WTC11 (cell line): ENCODE results near the gene DTD1.

Experiments used
- ZNF219 ChIP-seq: sonication (generic); formaldehyde crosslinking; IDR thresholded peaks from 2 replicates; pipeline ENCODE4 v1.8.0; 2023; ENCODE audit warnings: missing genetic modification reagents, mild to moderate bottlenecking, borderline replicate concordance
- ZNF281 ChIP-seq: sonication (generic); formaldehyde crosslinking; IDR thresholded peaks from 2 replicates; pipeline ENCODE4 v1.8.0; 2023; ENCODE audit warnings: mild to moderate bottlenecking, missing genetic modification reagents
- TF ChIP-seq, protein P1 (sequence below): fragments of 200-600 bp; IDR thresholded peaks from 2 replicates; pipeline ENCODE4 v1.8.0; 2022; ENCODE audit warnings: antibody characterized with exemption
- TF ChIP-seq, protein P2 (sequence below): sonication (generic); formaldehyde crosslinking; IDR thresholded peaks from 2 replicates; pipeline ENCODE4 v1.8.1; 2023; ENCODE audit warnings: mild to moderate bottlenecking, moderate library complexity, missing genetic modification reagents

DNA sequence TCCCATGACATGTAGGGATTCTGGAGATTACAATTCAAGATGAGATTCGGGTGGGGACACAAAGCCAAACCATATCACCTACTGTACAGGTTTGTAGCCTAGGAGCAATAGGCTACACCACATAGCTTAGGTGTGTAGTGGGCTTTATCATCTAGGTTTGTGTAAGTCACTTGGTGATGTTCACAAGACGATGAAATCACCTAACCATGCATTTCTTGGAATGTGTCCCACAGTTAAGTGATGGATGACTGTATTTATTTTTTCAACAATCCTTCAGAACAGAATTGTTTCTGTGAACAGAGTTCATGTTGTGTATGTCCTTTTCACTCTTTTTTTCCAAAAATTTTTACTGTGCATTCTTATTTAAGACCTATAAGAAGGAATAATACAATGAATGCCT, 76.1 kb downstream of the DTD1 start:
- TF ChIP-seq, protein P1, sequence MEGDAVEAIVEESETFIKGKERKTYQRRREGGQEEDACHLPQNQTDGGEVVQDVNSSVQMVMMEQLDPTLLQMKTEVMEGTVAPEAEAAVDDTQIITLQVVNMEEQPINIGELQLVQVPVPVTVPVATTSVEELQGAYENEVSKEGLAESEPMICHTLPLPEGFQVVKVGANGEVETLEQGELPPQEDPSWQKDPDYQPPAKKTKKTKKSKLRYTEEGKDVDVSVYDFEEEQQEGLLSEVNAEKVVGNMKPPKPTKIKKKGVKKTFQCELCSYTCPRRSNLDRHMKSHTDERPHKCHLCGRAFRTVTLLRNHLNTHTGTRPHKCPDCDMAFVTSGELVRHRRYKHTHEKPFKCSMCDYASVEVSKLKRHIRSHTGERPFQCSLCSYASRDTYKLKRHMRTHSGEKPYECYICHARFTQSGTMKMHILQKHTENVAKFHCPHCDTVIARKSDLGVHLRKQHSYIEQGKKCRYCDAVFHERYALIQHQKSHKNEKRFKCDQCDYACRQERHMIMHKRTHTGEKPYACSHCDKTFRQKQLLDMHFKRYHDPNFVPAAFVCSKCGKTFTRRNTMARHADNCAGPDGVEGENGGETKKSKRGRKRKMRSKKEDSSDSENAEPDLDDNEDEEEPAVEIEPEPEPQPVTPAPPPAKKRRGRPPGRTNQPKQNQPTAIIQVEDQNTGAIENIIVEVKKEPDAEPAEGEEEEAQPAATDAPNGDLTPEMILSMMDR = no peak
- TF ChIP-seq ZNF281 (no peak), ZNF219 (no peak)
- TF ChIP-seq, protein P2, sequence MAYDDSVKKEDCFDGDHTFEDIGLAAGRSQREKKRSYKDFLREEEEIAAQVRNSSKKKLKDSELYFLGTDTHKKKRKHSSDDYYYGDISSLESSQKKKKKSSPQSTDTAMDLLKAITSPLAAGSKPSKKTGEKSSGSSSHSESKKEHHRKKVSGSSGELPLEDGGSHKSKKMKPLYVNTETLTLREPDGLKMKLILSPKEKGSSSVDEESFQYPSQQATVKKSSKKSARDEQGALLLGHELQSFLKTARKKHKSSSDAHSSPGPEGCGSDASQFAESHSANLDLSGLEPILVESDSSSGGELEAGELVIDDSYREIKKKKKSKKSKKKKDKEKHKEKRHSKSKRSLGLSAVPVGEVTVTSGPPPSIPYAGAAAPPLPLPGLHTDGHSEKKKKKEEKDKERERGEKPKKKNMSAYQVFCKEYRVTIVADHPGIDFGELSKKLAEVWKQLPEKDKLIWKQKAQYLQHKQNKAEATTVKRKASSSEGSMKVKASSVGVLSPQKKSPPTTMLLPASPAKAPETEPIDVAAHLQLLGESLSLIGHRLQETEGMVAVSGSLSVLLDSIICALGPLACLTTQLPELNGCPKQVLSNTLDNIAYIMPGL (CRISPR knock-in tag) = no peak
